Ramos (cell line): ENCODE measurements around the gene GRIP1.
"Not testable (repeated sequence)": the region's sequence is repeated elsewhere in the genome, so short reads cannot be mapped to it uniquely, and the experiment has no call there.

ENCODE experiments used
- in situ Hi-C: fragments of 300-500 bp; cut with MboI; formaldehyde crosslinking; loops from one replicate; pipeline ENCODE4 v1.14.3; 2022; ENCODE audit warnings: low sequenced_read_pairs; ENCODE audit not compliant: unreplicated experiment

Gene GRIP1

DNA sequence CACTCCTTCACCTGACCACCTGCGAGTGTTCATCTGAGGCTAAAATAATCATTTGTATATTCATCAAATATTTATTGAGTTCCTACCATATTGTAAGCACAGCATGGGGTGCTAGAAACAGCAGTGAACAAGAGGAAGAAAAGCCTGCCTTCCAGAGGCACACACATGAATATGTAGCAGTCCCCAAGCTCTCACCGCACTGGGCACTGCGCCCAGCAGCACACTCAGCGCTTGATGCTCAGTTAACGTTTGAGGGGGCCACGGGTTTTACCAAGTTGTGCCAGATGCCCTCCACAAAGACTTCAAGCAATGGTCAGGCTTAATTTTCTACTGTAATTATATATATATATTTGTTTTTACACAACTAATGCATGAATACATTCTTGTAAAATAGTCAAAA, 324.6 kb downstream of the GRIP1 start:
- in situ Hi-C loops: no loop called here

DNA sequence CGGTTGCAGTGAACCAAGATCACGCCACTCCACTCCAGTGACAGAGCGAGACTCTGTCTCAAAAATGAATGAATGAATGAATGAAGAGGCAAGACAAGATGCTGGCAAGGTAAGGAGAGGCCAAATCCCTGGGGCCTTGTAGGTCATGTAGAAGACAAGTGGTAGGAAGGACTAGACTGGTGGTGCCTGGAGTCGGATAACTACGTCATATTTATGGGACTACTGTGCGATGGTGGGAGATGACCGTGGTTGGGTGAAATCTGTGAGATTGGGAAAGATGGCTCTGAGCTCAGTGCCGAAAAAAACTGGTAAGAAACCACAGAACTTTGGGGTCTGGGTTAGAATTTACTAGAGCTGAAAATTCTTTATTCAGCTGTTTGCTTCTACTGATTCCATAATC, 326.0 kb downstream of the GRIP1 start:
- in situ Hi-C loops: no loop called here

DNA sequence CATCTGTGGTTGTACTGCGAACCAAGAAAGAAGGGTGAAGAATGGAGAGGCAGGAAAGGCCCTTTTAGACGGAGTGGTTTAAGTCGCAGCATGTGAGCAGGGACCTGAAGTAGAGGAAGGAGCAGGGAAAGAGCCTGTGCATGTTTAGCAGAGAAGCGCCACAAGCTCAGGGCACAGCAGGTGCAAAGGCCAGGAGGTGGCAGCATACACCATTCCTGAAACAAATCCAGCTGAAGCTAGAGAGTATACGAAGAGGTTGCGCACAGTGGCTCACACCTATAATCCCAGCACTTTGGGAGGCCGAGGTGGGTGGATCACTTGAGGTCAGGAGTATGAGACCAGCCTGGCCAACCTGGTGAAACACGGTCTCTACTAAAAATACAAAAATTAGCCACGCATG, 326.7 kb downstream of the GRIP1 start:
- in situ Hi-C loops: no loop called here

DNA sequence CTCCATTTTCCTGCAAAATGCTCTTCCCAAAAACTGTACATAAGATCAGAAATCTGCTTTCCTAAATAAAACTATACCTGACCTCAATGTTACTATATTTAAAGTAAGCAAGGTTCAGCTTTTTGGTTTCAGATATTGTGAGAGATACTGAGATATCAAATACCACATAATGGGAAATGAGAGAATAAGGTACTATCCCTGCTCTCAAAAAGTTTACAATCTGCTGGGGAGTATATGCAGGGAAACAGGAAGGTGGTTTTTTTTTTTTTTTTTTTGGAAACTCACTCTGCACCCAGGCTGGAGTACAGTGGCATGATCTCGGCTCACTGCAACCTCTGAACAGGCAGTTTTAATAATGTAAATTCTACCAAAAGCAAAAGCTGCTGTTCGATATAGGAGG, 327.6 kb downstream of the GRIP1 start:
- in situ Hi-C loops: no loop called here

DNA sequence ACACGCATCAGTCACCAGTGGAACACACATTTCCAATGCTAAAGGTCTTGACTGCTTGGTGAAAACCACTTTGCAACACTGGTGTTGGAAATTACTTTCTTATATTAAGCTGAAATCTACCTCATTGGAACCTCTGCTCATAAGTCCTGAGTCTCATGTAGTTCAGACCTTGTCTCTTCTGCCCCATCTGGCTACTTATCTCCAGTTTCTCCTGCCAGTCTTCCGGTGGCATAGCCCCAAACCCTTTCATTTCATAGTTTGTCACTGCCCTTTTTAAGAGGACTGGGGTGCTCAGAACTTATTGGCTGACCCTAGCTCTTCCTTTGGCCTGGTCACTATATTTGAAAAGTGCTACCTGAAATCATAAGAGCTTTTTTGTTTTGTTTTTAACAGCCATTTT, 332.9 kb downstream of the GRIP1 start:
- in situ Hi-C loops: no loop called here

DNA sequence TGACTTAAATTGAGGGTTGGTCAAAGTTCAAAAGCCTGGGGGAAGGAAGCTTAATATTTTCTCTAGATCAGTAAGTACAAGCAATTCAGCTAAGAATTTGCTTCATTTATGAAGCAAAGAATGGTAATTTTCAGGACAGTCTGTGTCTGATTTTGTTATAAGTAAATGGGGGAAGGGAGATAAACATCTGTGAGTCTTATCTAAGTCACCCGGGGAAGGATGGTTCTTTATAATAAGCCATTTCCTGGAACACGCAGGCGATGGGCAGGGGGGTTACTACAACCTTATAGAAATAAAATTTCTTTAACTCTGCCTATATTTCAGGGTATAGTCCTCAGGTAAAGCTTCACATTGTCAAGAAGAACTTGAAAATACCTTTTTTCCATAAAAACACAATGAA, 333.7 kb downstream of the GRIP1 start:
- in situ Hi-C loops: no loop called here

DNA sequence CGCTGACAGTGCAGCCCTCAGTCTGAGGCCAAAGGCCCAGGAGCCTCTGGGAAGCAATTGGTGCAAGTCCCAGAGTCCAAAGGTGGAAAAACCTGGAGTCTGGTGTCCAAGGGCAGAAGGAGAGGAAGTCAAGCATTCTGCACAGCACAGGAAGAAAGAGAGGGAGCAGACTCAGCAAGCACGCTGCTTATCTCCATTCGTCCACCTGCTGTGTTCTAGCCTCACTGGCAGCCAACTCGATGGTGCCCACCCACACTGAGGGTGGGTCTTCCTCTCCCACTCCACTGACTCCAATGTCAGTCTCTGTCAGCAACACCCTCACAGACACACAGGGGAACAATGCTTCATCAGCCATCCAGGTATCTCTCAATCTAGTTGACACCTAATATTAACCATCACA, 337.8 kb downstream of the GRIP1 start:
- in situ Hi-C loops: no loop called here

DNA sequence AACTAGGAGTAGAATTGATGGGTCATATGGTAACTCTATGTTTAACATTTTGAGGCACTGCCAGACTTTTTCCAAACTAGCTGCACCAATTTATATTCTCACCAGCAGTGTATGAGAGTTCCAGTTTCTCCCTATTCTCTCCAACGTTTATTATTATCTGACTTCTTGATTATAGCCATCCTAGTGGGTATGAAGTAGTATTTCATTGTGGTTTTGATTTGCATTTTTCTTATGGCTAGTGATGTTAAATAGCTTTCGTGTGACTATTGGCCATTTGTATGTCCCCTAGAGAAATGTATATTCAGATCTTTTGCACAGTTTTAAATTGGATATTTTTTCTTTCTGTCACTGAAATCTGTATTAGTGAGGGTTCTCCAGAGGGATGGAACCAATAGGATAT, 338.7 kb downstream of the GRIP1 start:
- in situ Hi-C loops: no loop called here

DNA sequence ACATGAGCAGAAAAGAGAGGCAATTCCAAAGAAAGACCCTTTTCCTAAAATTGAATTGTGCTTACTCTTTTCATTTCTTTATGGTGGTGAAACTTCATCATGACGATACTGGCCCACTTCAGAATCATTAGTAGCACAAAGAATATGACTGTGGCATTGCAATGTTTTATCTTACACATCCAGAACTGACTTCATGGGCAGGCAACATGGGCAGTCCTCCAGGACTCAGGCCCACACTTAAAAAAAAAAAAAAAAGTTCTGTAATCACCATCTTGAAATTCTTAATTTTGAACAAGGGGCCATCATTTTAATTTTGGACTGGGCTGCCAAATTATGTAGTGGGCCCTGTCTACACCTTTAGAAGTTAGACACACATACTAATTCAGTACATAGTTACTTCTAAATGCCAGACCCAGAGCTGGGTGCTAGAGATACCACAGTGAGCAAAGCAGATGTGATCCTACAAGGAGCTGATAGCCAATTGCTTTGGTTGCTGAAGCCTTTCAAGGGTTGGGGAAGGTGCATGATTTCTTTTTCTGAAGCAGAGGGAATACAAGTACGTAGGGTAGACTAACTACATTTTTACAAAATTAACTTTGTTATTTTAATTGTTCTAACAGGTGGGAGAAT, 341.4 kb downstream of the GRIP1 start:
- in situ Hi-C loops: no loop called here

DNA sequence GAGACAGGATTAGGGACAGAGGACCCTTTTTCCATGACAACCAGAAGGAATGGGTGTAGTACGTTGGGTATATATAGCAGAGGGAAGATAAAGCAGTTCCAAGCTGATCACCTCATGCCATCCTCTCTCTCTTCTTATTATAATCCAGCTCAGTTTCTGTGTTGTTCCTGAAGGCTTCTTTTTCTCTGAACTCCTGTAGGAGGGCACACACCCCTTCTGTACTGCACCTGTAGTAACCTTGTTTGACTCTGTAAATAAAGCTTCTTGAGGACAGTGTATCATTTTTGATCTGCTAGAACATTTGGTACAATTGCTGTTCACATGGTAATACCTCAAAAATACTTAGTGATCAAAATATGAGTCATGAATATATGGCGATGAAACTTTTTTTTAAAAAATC, 343.1 kb downstream of the GRIP1 start:
- in situ Hi-C loops: no loop called here

DNA sequence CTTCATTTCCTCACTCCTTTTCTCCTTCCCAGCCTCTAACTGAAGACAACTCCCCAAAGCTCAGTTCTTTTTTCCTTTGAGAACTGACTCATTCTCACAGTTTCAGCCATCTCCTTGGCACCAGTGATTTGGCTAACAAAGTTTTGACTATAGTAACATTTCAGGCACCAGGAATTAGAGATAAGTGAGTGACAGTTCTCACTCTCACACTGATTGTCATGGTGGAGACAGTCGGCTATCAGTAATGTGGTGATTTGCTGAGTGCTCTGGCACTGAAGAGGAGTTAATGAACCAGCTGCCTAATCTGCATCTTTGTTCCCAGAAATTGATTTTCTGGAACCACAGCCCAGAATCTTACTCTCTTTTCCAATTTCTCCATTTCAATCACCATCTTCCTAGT, 347.1 kb downstream of the GRIP1 start:
- in situ Hi-C loops: no loop called here

DNA sequence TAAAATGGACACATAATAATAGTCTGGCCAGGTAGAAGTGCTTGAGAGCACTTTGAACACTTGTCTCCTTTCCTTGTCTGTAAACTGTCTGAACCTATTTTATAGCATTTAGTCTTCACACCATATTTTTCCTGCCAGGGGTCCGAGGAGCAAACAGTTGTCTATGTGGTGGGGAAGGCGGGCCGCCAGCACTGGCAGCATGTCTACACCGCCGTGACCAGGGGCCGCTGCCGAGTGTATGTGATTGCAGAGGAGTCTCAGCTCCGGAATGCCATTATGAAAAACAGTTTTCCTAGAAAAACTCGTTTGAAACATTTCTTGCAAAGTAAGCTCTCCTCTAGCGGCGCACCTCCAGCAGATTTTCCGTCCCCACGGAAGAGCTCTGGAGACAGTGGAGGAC, 347.9 kb downstream of the GRIP1 start:
- in situ Hi-C loops: no loop called here

DNA sequence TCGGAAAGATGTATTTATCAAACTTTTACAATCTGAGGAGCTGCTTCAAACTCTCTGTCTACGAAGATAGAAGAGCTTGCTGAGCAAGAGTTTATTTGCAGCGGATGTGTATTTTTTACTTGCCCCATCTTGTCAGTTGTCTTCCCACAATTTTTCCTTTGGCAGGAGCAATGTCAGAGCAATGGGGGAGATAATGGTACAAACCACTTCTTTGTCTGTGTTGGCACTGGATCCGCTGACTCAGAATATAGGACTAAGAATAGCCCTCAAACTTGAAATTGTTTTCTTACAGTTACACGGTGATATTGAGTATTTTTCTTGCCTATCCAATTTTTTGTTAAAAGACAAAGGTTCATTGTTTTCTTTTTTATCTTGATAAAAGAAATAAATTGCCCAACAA, 348.9 kb downstream of the GRIP1 start:
- in situ Hi-C loops: no loop called here

DNA sequence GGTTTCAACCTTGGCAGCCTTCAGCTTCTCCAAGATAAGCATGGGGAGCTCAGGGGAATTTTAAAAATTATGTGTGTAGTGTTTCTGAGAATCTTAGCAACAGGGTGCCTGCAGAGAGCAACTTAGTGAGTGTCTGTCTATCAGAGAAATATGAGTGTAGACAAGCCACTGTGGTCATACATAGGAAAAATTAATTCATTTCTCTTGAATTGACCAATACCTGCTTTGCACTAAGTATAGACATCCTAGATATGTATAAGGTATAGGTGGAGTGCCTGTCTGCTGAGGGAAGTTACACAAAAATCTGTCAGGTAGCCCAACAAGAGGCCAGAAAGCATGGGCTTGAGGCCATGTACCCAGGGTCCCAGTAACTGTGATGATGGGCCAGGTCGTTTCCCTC, 355.9 kb downstream of the GRIP1 start:
- in situ Hi-C loops: no loop called here

DNA sequence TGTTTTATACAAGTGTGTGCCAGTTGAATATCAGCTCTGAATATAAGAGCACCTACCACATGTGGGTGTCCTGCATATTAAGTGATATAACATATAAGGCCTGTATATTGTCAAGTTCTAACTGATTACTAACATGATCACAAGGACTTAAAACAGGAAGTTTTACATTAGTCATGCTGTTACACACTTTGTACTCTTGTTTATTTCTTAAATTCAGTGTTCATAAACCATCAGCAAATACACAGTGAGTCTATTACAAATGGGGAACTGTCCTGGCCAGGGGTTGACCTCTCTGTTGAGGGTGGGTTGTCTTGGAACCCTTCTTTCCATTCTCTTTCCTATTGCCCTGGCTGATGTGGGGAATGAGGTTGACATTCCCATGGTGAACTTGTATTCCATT, 357.4 kb downstream of the GRIP1 start:
- in situ Hi-C loops: no loop called here

DNA sequence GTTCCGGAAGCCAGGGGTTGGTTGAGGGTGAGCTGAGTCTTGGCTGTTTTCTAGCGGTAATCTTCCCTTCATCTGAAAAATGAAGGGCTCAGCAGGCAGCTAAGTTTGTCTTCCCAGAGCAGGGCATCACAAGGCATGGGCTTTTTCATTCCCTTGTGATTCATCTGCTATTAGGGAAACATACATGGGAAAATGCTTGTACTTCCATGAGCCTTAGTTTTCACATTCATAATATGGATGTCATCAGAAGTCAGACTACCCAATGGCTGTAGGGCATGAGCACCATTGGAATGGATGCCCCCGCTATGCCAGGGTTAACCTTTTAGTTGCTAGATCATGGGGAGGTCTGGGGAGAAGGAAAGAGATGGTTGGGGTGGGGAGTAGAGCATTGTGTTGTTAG, 357.9 kb downstream of the GRIP1 start:
- in situ Hi-C loops: no loop called here

DNA sequence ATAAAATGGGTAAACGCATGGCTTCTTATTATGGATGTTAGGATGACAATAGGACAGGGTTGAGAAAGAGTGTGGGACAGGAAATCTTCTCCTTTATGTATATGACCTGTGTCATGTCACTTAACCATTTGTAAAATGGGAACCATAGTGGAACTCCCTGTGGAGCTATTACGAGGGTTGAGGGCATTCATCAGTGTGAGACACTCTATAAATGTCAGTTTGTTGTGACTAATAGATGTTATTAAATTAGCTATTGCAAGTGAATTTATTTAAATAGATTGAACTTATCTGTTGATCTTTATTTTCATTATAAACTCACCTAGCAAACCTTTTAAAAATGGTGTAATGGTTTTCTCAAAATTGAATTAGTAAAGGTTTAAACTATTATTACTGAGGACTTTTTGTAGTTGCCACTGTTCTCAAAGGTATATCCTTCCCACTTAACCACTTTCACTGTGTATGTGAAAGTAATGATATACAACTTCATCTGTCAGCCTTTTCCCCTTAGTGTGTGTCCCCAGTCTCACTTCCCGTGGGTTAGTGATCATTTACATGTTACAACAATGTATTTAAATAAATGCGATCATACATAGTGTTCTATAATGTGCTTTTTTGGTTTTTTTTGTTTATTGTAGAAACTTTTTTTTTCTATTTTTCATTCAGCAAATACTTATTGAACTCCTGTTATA, 359.5 kb downstream of the GRIP1 start:
- in situ Hi-C loops: no loop called here

DNA sequence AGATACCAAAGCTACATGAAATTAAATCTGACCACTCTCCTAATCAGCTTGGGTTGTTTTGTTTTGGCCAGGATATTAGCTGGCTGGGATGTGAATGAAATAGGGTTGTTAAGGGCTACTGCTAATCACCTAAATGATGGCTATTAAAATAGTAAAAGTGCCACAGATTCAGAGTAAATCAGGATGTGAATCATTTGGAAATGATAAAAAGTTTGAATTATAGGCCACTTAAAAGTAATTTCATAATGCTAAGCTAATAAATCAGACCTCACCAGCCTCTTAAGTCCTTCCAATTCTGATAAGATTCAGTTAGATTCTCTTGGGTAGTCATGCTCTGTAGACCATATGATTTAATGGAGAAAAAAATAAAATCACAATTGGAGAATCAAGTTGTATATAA, 364.6 kb downstream of the GRIP1 start:
- in situ Hi-C loops: no loop called here

DNA sequence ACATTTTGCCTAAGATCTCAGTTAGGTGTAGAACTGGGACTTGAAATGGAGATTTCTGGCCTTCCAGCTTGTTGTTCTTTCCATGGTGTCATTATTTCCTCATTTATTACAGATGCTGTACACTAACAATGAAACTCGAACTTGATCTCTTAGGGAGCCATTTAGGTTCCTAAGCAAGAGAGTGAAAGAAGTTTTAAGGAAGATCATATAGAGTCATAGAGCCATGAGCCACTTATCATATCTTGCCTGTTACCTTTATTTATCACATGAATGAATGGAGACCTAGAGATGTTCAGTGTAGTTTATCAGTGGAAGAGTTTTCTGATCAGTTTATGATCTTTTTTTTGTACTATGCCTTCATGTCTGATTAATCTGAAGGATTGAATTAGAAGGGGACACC, 366.7 kb downstream of the GRIP1 start:
- in situ Hi-C loops: no loop called here

DNA sequence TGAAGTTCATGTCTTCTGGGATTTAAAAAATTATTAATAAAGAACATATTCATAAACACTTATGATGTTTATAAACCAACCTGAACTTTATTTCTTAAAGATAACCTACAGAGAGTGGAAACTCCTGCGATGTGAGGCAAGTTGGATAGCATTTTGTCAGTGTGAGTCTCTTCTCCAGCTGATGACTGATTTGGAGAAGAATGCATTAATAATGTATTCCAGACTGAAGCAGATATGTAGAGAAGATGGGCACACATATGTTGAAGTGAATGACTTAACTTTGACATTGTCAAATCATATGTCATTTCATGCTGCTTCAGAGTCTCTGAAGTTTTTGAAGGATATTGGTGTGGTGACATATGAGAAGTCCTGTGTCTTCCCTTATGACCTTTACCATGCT, 369.3 kb downstream of the GRIP1 start:
- in situ Hi-C loops: no loop called here

DNA sequence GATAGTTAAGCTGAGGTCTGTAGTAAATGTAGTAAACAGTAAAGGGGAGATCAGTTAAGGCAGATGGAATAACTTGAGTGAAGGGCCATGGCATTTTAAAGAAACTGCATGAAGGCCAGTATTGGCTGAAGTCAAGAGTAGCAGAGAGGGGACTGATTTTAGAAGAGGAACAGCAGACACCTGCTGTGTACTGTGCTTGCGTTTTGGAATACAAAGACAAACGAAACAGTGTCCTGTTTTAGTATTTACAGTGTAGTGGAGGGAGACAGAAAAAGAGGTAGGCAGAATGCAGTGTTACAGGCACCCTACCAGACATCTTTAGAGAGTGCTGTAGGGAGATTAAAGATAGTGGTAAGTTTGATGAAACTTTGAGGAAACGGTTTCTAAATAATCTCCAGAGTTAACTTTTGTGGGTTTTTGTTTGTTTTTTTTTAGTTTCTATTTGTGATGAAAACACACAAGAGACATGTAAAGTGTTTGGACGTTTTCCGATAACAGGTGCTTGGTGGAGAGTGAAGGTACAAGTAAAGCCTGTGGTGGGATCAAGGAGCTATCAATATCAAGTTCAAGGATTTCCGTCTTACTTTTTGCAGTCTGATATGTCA, 374.5 kb downstream of the GRIP1 start:
- in situ Hi-C loops: no loop called here

DNA sequence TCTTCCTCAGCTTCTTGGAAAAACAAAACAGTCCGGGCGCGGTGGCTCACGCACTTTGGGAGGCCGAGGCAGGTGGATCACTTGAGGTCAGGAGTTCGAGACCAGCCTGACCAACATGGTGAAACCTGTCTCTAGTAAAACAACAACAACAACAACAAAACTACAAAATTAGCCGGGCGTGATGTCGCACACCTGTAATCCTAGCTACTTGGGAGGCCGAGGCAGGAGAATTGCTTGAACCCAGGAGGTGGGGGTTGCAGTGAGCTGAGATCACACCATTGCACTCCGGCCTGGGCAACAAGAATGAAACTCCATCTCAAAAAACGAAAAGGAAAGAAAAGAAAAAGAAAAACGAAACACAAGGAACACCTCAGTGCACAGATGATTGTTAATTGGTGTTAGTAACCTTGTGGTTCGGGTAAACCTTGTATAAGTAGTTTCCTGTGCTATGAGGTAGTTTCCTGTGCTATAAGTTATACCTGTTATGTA, 375.5 kb downstream of the GRIP1 start:
- in situ Hi-C loops: not testable (repeated sequence)
